Panc1 (cell line): Measurements from ENCODE around the gene ITGA11. TPM values are rescaled to one million over a fixed set of nuclear protein-coding genes. Genes with fewer than 3 reads are reported as not detected.

Source experiments
- ATAC-seq: fragments of 200-7000 bp; cut with Tn5 transposase; 2 replicates; pipeline ENCODE4 v1.9.1; 2020; ENCODE audit warnings: mild to moderate bottlenecking, moderate library complexity
- BruUV-seq: library from RNA; stranded (reverse); fragments of 400-500 nt; replicated peaks from 2 replicates; lab custom pipeline; 2021; lab: Mats Ljungman, UMichigan
- CTCF ChIA-PET: fragments of 300-600 bp; sonication (Branson Sonifier 250); formaldehyde crosslinking; loops from one replicate; lab custom pipeline; 2022; ENCODE audit warnings: antibody characterized with exemption; lab: Charles Lee
- POLR2A ChIA-PET: fragments of 300-600 bp; sonication (Branson Sonifier 250); formaldehyde crosslinking; loops from one replicate; lab custom pipeline; 2022; ENCODE audit warnings: antibody characterized with exemption; lab: Charles Lee
- DNase-seq: peaks from one replicate; pipeline ENCODE4 v3.0.0-alpha.2; 2010; ENCODE audit warnings: low read depth, low spot score
- H3K27ac ChIP-seq: 2 replicates; pipeline ENCODE4 v1.5.1; 2011; ENCODE audit warnings: mild to moderate bottlenecking, low read length, inconsistent platforms
- H3K27me3 ChIP-seq: fragments of 200-500 bp; sonication (Bioruptor generic); 2 replicates; pipeline ENCODE4 v1.6.0; 2014; ENCODE audit warnings: low read length, inconsistent platforms; ENCODE audit not compliant: control insufficient read depth, insufficient read depth
- H3K36me3 ChIP-seq: fragments of 200-500 bp; sonication (Bioruptor generic); 2 replicates; pipeline ENCODE4 v1.5.1; 2014; ENCODE audit warnings: inconsistent platforms, mild to moderate bottlenecking, low read length, moderate library complexity; ENCODE audit not compliant: control insufficient read depth, insufficient read depth
- H3K4me1 ChIP-seq: 2 replicates; pipeline ENCODE4 v1.5.1; 2011; ENCODE audit warnings: inconsistent platforms, mild to moderate bottlenecking, low read length, moderate library complexity; ENCODE audit not compliant: control insufficient read depth, insufficient read depth
- H3K4me3 ChIP-seq, 2 experiments: 2 replicates each; pipeline ENCODE4 v1.5.1; 2011 to 2012; ENCODE audit warnings: low read depth in 2 of 2, low read length in 2 of 2, mild to moderate bottlenecking in 2 of 2, inconsistent platforms in 1 of 2, moderate library complexity in 1 of 2
- H3K9me3 ChIP-seq: fragments of 200-500 bp; sonication (Bioruptor generic); 2 replicates; pipeline ENCODE4 v1.5.1; 2014; ENCODE audit warnings: low read depth, mild to moderate bottlenecking, inconsistent platforms, low read length, moderate library complexity; ENCODE audit not compliant: control insufficient read depth, insufficient read depth
- CTCF ChIP-seq: fragments of 450-650 bp; IDR thresholded peaks from 2 replicates; pipeline ENCODE4 v1.5.1; 2017; ENCODE audit warnings: mild to moderate bottlenecking
- POLR2AphosphoS5 ChIP-seq: IDR thresholded peaks from 2 replicates; pipeline ENCODE4 v1.6.1; 2012; ENCODE audit warnings: mild to moderate bottlenecking, low read depth, low read length, moderate library complexity
- SIN3A ChIP-seq: IDR thresholded peaks from 2 replicates; pipeline ENCODE4 v1.6.1; 2012; ENCODE audit warnings: low read depth, mild to moderate bottlenecking, low read length, moderate library complexity, borderline replicate concordance; ENCODE audit not compliant: insufficient read depth
- TCF7L2 ChIP-seq: IDR thresholded peaks from 2 replicates; pipeline ENCODE4 v1.6.1; 2011; ENCODE audit warnings: mild to moderate bottlenecking, low read depth, low read length, inconsistent platforms
- in situ Hi-C: cut with HindIII; loops from 2 replicates; pipeline ENCODE4 v1.10.0; 2016; ENCODE audit warnings: low sequenced_read_pairs, low pct_unique_long_range_greater_than_20kb
- intact Hi-C: fragments of 100-400 bp; cut with micrococcal nuclease; formaldehyde crosslinking; loops from one replicate; pipeline ENCODE4 v1.10.0; 2022; ENCODE audit not compliant: unreplicated experiment
- total RNA-seq: library from RNA; stranded (reverse); gene quantifications from one replicate; pipeline ENCODE4 v1.2.1, GENCODE V29; 2021; ENCODE audit not compliant: unreplicated experiment
- TF ChIP-seq, protein P1 (sequence below), 2 experiments: IDR thresholded peaks; 2 replicates each; pipeline ENCODE4 v1.6.1; 2011 to 2012; ENCODE audit warnings: low read depth in 2 of 2, control low read depth in 1 of 2, low read length in 1 of 2, mild to moderate bottlenecking in 1 of 2, moderate library complexity in 1 of 2; ENCODE audit not compliant: insufficient read depth in 1 of 2

ITGA11 gene
- total RNA-seq, 1 experiment from 2014 or later, result 0.28 TPM

- ATAC-seq (no peak), DNase-seq (no peak)
- ChIA-PET CTCF (interaction anchor here (0.7 kb wide), 1 partner anchor 226 kb away, joined by 3 read pairs; no protein-coding TSS in a partner anchor), POLR2A (no interaction called here)
- Histone ChIP-seq H3K27ac (no peak overlapping the region), H3K4me3 (no peak overlapping the region), H3K27me3 (peaks cover 7% of the 10 kb centered on the region; the same call in 1 of the 2 replicates), H3K9me3 (no peaks in the 10 kb centered on the region), H3K4me1 (no peaks in the 10 kb centered on the region), H3K36me3 (no peaks in the 10 kb centered on the region)
- intact Hi-C loops (no loop called here), in situ Hi-C loops (no loop called here)
- no TSS peak for BruUV-seq
- TF ChIP-seq CTCF (no peak), SIN3A (no peak), TCF7L2 (no peak), POLR2AphosphoS5 (no peak)
- TF ChIP-seq, protein P1, sequence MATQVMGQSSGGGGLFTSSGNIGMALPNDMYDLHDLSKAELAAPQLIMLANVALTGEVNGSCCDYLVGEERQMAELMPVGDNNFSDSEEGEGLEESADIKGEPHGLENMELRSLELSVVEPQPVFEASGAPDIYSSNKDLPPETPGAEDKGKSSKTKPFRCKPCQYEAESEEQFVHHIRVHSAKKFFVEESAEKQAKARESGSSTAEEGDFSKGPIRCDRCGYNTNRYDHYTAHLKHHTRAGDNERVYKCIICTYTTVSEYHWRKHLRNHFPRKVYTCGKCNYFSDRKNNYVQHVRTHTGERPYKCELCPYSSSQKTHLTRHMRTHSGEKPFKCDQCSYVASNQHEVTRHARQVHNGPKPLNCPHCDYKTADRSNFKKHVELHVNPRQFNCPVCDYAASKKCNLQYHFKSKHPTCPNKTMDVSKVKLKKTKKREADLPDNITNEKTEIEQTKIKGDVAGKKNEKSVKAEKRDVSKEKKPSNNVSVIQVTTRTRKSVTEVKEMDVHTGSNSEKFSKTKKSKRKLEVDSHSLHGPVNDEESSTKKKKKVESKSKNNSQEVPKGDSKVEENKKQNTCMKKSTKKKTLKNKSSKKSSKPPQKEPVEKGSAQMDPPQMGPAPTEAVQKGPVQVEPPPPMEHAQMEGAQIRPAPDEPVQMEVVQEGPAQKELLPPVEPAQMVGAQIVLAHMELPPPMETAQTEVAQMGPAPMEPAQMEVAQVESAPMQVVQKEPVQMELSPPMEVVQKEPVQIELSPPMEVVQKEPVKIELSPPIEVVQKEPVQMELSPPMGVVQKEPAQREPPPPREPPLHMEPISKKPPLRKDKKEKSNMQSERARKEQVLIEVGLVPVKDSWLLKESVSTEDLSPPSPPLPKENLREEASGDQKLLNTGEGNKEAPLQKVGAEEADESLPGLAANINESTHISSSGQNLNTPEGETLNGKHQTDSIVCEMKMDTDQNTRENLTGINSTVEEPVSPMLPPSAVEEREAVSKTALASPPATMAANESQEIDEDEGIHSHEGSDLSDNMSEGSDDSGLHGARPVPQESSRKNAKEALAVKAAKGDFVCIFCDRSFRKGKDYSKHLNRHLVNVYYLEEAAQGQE (IDR thresholded peaks at IDR 0.05; ENCODE audit: insufficient read depth in 1 of 2, low read depth in 2 of 2, low read length in 1 of 2), result no peak
Observed at GRCh38 chr15:68262514-68263356, 169.2 kb downstream of the ITGA11 start.

DNA sequence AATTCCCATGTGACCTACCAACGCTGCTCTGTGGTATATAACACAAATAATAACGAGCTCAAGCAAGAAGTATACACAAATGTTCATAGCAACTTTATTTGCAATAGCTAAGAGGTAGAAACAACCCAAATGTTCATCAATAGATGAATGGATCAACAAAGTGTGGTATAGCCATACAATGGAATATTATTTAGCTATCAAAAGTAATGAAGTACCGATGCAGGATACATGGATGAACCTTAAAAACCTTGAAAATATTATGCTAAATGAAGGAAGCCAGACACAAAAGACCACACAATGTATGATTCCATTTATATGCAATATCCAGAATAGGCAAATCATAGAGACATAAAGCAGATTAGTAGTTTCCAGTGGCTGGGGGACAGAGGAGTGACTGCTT is 170.0 kb downstream of the ITGA11 start:
- ATAC-seq, result no peak
- DNase-seq, result no peak
- TF ChIP-seq POLR2AphosphoS5, result no peak
- no peak for TF ChIP-seq SIN3A
- TF ChIP-seq, protein P1 (IDR thresholded peaks at IDR 0.05; ENCODE audit: insufficient read depth in 1 of 2, low read depth in 2 of 2, low read length in 1 of 2), result no peak
- no peak for TF ChIP-seq CTCF
- no peak for TF ChIP-seq TCF7L2
- ChIA-PET POLR2A (no interaction called here), CTCF (interaction anchor here (0.7 kb wide), 1 partner anchor 227 kb away, joined by 3 read pairs; no protein-coding TSS in a partner anchor)
- peaks cover 7% of the 10 kb centered on the region; the same call in 1 of the 2 replicates for H3K27me3 ChIP-seq
- H3K36me3 ChIP-seq, result no peaks in the 10 kb centered on the region
- no TSS peak for BruUV-seq
- no peak overlapping the region for H3K27ac ChIP-seq
- no peaks in the 10 kb centered on the region for H3K9me3 ChIP-seq
- in situ Hi-C loops (no loop called here), intact Hi-C loops (no loop called here)
- peaks cover 3% of the 10 kb centered on the region; the same call in 1 of the 2 replicates for H3K4me1 ChIP-seq
- no peak overlapping the region for H3K4me3 ChIP-seq
